Hematopoietic multipotent progenitor cell treated with erythropoietin and hydrocortisone succinate and interleukin-3 and kit ligand, for 17 days (in vitro differentiated cells): Measurements from ENCODE around the gene GNG8.

Experiments
- DNase-seq: peaks from one replicate; pipeline ENCODE4 v3.0.0-alpha.2; 2015; ENCODE audit warnings: low spot score

Gene GNG8

DNA sequence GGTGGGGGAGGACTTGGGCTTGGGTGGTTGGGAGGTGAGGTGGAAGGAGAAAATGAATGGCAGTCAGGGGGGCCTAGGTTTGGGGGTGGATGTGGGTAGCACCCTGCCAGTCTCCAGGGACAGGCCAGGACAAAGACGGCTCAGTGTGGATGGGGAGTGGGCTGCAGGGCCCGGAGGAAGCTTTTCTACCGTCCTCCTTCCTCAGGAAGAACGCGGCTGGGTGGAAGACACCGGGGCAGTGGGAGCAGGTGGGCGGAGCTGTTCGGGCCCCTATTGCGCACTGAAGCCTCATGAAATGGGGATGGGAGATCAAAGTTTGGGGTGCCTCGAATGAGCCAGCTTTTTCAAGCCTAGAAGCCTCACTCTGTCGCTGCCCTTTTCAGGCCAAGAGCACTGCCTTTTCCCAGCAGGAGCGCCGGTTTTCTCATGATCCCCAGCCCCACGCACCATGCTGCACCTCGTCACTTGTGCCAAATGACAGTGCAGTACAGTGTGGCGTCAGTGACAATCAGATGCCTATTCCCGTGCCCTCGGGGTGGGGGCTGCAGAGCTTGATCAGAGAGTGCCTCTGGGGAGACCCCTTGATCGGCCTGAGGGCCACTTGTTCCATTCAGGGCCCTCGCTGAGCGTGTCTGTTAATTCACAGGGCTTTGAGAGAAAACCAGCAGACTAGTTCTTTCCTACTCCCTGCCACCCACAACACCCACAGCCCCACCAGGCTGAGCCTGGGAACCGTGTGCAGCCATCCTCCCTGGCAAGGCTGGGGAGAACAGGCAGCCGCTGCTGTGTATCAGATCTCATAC is 33.4 kb downstream of the GNG8 start:
- peak; percentile 15 for DNase-seq

DNA sequence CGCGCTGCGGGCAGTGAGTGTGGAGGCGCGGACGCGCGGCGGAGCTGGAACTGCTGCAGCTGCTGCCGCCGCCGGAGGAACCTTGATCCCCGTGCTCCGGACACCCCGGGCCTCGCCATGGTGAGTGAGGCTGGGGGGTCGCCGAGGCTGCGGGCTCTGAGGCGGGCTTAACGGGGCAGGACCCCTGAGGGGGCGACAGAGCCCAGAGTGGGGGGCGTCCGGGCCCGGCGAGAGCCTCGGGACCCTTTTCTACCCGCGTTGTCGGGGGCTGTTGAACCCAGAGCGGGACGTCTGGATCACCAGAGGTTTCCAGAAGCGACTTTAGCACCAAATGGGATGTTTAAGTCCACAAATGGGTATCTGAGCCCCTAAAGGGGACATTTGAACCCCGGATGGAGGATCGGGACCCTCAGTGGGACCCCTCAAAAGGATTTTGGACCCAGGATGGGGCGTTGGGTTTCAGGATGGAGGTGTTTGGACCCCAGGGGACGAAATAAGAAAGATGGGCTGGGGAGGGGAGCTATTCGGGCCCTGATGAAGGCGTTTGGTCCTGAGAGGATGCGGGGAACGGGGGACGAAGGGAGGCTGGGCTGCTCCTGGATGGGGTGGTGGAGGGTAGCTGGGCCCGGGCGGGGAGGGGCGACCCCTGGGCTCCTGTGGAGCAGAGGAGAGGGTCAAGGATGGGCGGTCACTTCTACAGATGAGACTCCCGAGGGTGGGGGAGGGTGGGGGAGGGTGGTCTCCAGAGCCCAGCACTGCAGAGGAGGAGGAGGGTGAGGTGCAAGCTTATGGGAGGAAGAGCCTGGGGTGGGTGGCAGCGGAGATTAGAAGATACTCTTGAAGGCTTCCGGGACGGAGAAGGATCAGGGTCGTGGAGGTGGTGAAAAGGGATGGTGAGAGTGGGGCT is 34.4 kb downstream of the GNG8 start, which contains the start of gene CALM3:
TSS of gene CALM3 (plus strand) at position 13 of the 907 bp plus-strand sequence. CDS start at position 118, 105 bp downstream.
- no peak for DNase-seq

DNA sequence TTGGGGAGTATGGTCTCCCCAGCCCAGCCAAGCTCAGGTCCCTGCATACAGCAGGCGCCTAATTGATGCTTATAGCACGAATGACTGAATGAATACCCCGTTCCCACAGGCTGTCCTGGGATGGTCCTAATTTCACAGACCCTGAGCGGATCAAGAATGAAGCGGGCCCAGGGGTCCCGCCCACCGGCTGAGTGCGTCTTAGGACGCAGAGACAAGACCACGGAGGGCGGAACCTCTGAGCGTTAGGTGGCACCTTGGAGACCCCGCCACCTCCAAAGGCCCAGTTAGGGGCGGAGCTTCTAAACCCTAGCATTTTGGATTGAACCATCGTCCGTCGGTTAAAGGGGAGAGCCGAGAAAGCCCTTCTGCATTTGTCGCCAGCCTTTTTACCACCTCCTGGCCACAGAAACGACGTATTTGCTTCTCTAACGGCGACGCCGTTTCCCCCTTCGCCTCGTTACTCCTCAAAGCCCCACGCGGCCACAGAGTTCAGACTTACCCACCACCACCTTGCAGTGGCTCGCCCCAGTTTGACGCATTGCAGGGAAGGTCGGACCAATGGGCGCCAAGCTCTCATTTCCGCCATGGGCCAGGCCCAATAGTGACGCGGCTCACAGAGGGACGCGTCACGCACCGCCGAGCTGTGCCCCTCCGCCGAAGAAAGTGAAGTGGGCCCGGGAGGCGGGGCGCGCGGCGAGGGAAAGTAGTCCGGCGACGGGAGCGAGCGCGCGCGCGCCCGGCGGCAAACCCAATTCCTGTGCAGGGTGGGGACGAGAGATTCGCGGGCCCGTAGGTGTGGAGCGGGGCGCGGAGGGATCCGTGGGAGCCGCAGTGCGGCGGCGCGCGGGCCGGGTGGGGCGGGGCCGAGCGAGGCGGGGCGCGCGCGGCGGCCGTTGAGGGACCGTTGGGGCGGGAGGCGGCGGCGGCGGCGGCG is 35.4 kb downstream of the GNG8 start:
- peak; percentile 97 for DNase-seq

DNA sequence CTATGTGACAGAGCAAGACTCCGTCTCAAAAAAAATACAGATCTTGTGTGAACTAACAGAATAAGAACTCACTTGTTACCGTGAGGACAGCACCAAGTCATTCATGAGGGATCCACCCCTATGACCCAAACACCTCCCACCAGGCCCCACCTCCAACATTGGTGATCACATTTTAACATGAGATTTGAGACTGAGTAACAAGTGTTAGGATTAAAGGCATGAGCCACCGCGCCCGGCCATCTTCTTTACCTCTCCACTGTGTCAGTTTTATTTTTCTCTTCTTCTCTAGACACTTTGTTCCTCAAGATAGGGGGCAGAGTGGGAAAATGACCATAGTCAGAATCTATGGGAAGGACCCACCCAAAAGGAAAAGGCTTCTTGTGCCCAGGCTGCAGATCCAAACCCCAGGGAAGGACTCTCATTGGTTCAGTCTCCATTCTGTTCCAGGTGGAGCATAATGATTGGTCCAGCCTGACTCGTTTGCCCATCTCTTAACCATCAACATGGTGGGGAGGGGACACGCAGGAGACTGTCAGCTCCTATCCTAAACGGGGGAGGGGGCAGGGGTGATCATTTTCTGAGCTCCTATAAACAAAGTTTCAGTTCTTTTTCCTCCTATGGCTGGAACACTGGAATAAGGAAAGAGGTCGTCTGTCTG is 36.2 kb downstream of the GNG8 start:
- DNase-seq = no peak

DNA sequence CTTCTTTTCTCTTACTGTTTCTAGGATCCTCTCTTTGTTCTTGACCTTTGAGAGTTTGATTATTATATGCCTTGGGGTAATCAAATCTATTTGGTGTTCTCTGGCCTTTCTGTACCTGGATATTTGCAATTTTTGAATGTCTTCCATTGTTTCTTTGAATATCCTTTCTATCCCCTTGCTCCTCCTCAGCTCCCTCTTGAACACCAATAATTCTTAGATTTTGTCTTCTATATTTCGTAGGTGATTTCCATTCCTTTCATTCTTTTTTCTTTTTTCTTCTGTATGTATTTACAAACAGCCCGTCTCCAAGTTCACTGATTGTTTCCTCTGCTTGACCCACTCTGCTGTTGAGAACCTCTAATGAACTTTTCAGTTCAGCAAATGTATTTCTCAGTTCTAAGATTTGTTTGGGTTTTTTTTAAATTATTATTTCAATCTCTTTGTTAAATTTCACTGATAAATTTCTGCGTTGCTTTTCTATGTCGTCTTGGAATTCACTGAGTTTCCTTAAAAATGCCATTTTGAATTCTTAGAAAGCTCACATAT is 37.6 kb downstream of the GNG8 start:
- DNase-seq = no peak

DNA sequence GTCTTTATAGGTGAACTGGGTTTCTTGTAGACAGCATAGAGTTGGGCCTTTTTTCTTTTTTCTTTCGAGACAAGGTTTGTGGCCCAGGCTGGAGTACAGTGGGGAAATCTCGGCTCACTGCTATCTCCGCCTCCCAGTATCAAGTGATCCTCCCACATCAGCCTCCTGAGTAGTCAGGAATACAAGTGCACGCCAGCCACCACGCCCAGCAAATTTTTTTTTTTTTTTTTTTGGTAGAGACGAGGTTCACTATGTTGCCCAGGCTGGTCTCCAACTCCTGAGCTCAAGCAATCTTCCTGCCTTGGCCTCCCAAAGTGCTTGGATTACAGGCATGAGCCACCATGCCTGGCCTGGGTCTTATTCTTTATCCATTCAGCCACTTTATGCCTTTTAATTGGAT is 40.0 kb downstream of the GNG8 start:
- no peak for DNase-seq

DNA sequence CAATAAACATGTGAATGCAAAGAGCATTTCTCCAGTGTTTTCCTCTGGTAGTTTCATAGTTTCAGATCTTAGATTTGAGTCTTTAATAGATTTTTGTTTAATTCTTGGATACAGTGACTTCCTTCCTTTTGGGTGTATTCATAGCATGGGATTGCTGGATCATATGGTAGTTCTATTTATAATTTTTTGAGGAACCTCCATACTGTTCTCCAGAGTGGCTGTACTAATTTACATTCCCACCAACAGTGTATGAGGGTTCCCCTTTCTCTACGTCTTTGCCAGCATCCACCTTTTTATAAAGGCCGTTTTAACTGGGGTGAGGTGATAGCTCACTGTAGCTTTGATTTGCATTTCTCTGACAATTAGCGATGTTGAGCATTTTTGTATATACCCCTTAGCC is 44.1 kb downstream of the GNG8 start:
- no peak for DNase-seq

DNA sequence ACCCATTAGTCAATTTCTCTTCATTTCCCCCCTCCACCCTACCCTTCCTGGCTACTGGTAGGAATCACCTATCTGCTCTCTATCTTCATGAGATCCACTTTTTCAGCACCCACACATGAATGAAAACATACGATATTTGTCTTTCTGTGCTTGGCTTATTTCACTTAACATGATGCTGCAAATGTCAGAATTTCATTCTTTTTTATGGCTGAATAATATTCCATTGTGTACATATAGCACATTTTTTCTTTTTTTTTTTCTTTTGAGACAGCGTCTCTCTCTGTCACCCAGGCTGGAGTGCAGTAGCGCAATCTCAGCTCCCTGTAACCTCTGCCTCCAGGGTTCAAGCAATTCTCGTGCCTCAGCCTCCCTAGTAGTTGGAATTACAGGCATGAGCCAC is 44.7 kb downstream of the GNG8 start:
- DNase-seq = no peak

DNA sequence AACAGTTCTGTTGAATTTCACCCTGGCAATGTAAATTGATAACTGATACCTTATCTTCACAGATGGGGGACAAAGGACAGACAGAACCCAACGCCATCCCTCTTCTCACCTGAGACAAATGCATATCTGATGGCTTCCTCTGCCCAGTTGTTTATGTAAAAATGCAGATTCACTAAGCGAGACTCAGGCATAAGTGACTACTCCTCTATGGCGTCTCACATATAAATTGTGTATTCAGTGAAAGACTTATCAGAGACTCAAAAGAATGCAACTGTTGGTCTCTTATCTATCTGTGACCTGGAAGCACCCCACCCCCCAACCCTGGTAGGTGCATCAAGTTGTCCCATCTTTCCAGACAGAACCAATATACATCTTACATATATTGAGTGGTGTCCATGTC is 48.1 kb downstream of the GNG8 start:
- DNase-seq = no peak

DNA sequence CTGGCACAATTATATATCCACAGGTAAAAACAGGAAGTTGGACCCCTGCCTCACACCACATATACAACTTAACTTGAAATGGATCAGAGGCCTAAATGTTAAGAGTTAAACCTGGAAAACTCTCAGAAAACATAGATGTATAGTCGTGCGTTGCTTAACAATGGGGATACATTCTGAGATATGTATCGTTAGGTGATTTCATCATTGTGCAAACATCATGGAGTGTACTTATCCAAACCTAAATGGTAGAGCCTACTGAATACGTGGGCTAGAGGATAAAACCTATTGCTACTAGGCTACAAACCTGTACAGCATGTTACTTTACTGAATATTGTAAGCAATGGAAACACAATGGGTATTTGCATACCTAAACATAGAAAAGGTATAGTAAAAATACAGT is 49.7 kb downstream of the GNG8 start:
- DNase-seq = no peak

DNA sequence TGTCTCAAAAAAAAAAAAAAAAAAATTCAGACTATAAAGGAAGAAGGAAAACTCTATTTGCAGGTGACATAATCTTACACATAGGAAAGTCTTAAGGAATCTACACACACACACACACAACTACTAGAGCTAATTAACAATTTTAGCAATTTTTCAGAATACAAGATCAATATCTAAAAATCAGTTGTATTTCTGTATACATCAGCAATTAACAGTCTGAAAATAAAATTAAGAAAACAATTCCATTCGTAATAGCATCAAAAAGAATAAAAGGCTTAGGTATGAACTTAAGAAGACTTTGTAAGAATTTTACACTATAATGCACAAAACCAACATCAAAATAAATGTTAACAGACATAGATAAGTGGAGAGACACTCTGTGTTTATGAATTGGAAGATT is 50.5 kb downstream of the GNG8 start:
- no peak for DNase-seq
